WTC11 (cell line): Measurements from ENCODE around the gene ZFP69B. TPM values are rescaled to one million over a fixed set of nuclear protein-coding genes. Genes with fewer than 3 reads are reported as not detected.

ENCODE experiments used
- ATAC-seq: fragments of 200-7000 bp; cut with Tn5 transposase; 2 replicates; pipeline ENCODE4 v1.10.0; 2021; ENCODE audit warnings: mild to moderate bottlenecking, moderate library complexity
- CTCF ChIA-PET: fragments of 300-600 bp; sonication (Branson Sonifier 250); formaldehyde crosslinking; loops from one replicate; lab custom pipeline; 2021; ENCODE audit warnings: antibody characterized with exemption; lab: Charles Lee
- POLR2A ChIA-PET: fragments of 350-600 bp; sonication (Branson Sonifier 250); formaldehyde crosslinking; loops from one replicate; lab custom pipeline; 2021; ENCODE audit warnings: antibody characterized with exemption; lab: Charles Lee
- DNase-seq: peaks from one replicate; pipeline ENCODE4 v3.0.0; 2021; ENCODE audit warnings: low spot score
- H3K27ac Mint-ChIP-seq: 2 replicates; pipeline ENCODE4 v1.8.0; 2021; ENCODE audit warnings: mixed read lengths
- H3K27me3 Mint-ChIP-seq: 2 replicates; pipeline ENCODE4 v1.8.0; 2021; ENCODE audit warnings: low read depth, mild to moderate bottlenecking, moderate library complexity, mixed read lengths
- H3K36me3 Mint-ChIP-seq: 2 replicates; pipeline ENCODE4 v1.8.0; 2021; ENCODE audit warnings: mixed read lengths
- H3K4me1 Mint-ChIP-seq: 2 replicates; pipeline ENCODE4 v1.8.0; 2022; ENCODE audit warnings: mixed read lengths
- H3K4me3 Mint-ChIP-seq: 2 replicates; pipeline ENCODE4 v1.8.0; 2021; ENCODE audit warnings: mild to moderate bottlenecking, moderate library complexity, mixed read lengths
- H3K9me3 Mint-ChIP-seq: 2 replicates; pipeline ENCODE4 v1.8.0; 2021; ENCODE audit warnings: mixed read lengths
- EMX1 ChIP-seq: fragments of 250-450 bp; sonication (Bioruptor Pico); IDR thresholded peaks from 2 replicates; pipeline ENCODE4 v1.8.0; 2021; ENCODE audit warnings: mild to moderate bottlenecking
- ESRRA ChIP-seq: sonication (generic); formaldehyde crosslinking; IDR thresholded peaks from 2 replicates; pipeline ENCODE4 v1.8.1; 2022; ENCODE audit warnings: mild to moderate bottlenecking, missing genetic modification reagents, borderline replicate concordance
- ETV6 ChIP-seq: sonication (generic); formaldehyde crosslinking; IDR thresholded peaks from 2 replicates; pipeline ENCODE4 v1.8.1; 2022; ENCODE audit warnings: mild to moderate bottlenecking, missing genetic modification reagents
- FOXJ3 ChIP-seq: sonication (generic); formaldehyde crosslinking; IDR thresholded peaks from 2 replicates; pipeline ENCODE4 v1.9.0; 2021; ENCODE audit warnings: missing genetic modification reagents, mild to moderate bottlenecking, borderline replicate concordance
- MYBL2 ChIP-seq: sonication (generic); formaldehyde crosslinking; IDR thresholded peaks from 2 replicates; pipeline ENCODE4 v1.8.1; 2023; ENCODE audit warnings: mild to moderate bottlenecking, moderate library complexity, missing genetic modification reagents
- NFATC4 ChIP-seq: fragments of 250-450 bp; sonication (Bioruptor Pico); IDR thresholded peaks from 2 replicates; pipeline ENCODE4 v1.9.0; 2021; ENCODE audit warnings: mild to moderate bottlenecking
- NR1H2 ChIP-seq: sonication (generic); formaldehyde crosslinking; IDR thresholded peaks from 2 replicates; pipeline ENCODE4 v1.9.0; 2021; ENCODE audit warnings: mild to moderate bottlenecking, moderate library complexity, missing genetic modification reagents
- NR2C2 ChIP-seq: sonication (generic); formaldehyde crosslinking; IDR thresholded peaks from 2 replicates; pipeline ENCODE4 v1.8.0; 2022; ENCODE audit warnings: mild to moderate bottlenecking, missing genetic modification reagents
- PRRX2 ChIP-seq: fragments of 250-450 bp; sonication (Bioruptor Pico); IDR thresholded peaks from 2 replicates; pipeline ENCODE4 v1.8.0; 2021; ENCODE audit warnings: mild to moderate bottlenecking
- SMAD3 ChIP-seq: sonication (generic); formaldehyde crosslinking; IDR thresholded peaks from 2 replicates; pipeline ENCODE4 v1.8.0; 2022; ENCODE audit warnings: missing genetic modification reagents, mild to moderate bottlenecking, borderline replicate concordance
- TP53 ChIP-seq: sonication (generic); formaldehyde crosslinking; IDR thresholded peaks from 2 replicates; pipeline ENCODE4 v1.8.1; 2023; ENCODE audit warnings: mild to moderate bottlenecking, missing genetic modification reagents
- ZNF138 ChIP-seq: sonication (generic); formaldehyde crosslinking; conservative IDR thresholded peaks from 2 replicates; pipeline ENCODE4 v1.8.1; 2022; ENCODE audit warnings: mild to moderate bottlenecking, moderate library complexity, missing genetic modification reagents
- ZNF219 ChIP-seq: sonication (generic); formaldehyde crosslinking; IDR thresholded peaks from 2 replicates; pipeline ENCODE4 v1.8.0; 2023; ENCODE audit warnings: missing genetic modification reagents, mild to moderate bottlenecking, borderline replicate concordance
- ZNF396 ChIP-seq: fragments of 250-450 bp; sonication (Bioruptor Pico); IDR thresholded peaks from 2 replicates; pipeline ENCODE4 v1.8.0; 2021; ENCODE audit warnings: mild to moderate bottlenecking, moderate library complexity, borderline replicate concordance
- ZNF416 ChIP-seq: fragments of 250-450 bp; sonication (Bioruptor Pico); IDR thresholded peaks from 2 replicates; pipeline ENCODE4 v1.9.0; 2021; ENCODE audit warnings: mild to moderate bottlenecking, inconsistent platforms
- ZNF423 ChIP-seq: fragments of 250-450 bp; sonication (Bioruptor Pico); IDR thresholded peaks from 2 replicates; pipeline ENCODE4 v2.1.2; 2022; ENCODE audit warnings: mild to moderate bottlenecking, moderate library complexity
- total RNA-seq: library from RNA; stranded (reverse); gene quantifications from 3 replicates; pipeline ENCODE4 v1.2.3, GENCODE V29; 2021
- TF ChIP-seq, protein P1 (sequence below): sonication (generic); formaldehyde crosslinking; IDR thresholded peaks from 2 replicates; pipeline ENCODE4 v1.8.0; 2022; ENCODE audit warnings: mild to moderate bottlenecking, missing genetic modification reagents
- TF ChIP-seq, protein P2 (sequence below): sonication (generic); formaldehyde crosslinking; conservative IDR thresholded peaks from 2 replicates; pipeline ENCODE4 v1.8.1; 2023; ENCODE audit warnings: mild to moderate bottlenecking, low read depth, missing genetic modification reagents, moderate library complexity
- TF ChIP-seq, protein P3 (sequence below): sonication (generic); formaldehyde crosslinking; IDR thresholded peaks from 2 replicates; pipeline ENCODE4 v1.8.1; 2022; ENCODE audit warnings: missing genetic modification reagents, borderline replicate concordance
- TF ChIP-seq, protein P4 (sequence below): sonication (generic); formaldehyde crosslinking; IDR thresholded peaks from 2 replicates; pipeline ENCODE4 v1.8.1; 2023; ENCODE audit warnings: mild to moderate bottlenecking, missing genetic modification reagents
- TF ChIP-seq, protein P5 (sequence below): sonication (generic); formaldehyde crosslinking; IDR thresholded peaks from 2 replicates; pipeline ENCODE4 v1.8.1; 2023; ENCODE audit warnings: mild to moderate bottlenecking, missing genetic modification reagents, moderate library complexity
- TF ChIP-seq, protein P6 (sequence below): fragments of 250-450 bp; sonication (Bioruptor Pico); IDR thresholded peaks from 2 replicates; pipeline ENCODE4 v1.9.0; 2021; ENCODE audit warnings: moderate library complexity, mild to moderate bottlenecking, inconsistent platforms, borderline replicate concordance
- TF ChIP-seq, protein P7 (sequence below): sonication (generic); formaldehyde crosslinking; IDR thresholded peaks from 2 replicates; pipeline ENCODE4 v1.8.0; 2022; ENCODE audit warnings: missing genetic modification reagents
- TF ChIP-seq, protein P8 (sequence below): sonication (generic); formaldehyde crosslinking; IDR thresholded peaks from 2 replicates; pipeline ENCODE4 v1.8.1; 2022; ENCODE audit warnings: mild to moderate bottlenecking, moderate library complexity, missing genetic modification reagents

ZFP69B gene
- total RNA-seq, 1 experiment from 2014 or later: 8.2 TPM

DNA sequence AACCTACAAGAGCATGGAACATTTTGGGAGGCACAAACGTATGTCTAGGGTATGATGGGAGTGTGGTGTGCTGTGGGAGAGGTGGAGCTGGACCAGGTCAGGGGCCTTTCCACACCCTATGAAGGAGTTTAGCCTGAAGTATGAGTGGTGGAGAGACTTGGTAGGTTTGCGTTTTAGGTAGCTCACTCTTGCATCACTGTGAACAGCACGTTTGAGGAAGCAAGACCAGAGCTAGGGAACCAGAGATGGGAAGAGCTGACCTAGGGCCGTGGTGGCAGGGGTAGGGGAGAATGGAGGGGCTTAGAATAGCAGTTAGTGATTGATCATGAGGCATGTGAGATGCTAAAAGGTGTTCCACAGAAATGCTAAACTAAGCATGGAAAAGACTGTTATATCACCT is 25.1 kb upstream of the ZFP69B start:
- H3K9me3 Mint-ChIP-seq: no peaks in the 10 kb centered on the region
- no peak overlapping the region for H3K4me3 Mint-ChIP-seq
- no peaks in the 10 kb centered on the region; the same call in 1 of the 2 replicates for H3K27me3 Mint-ChIP-seq
- H3K36me3 Mint-ChIP-seq: no peaks in the 10 kb centered on the region
- CTCF ChIA-PET: interaction anchor here (1.0 to 3.0 kb wide), 5 partner anchors 13 to 281 kb away, joined by 4 to 11 read pairs (median 4); no protein-coding TSS in a partner anchor
- H3K4me1 Mint-ChIP-seq: no peaks in the 10 kb centered on the region
- TF ChIP-seq, protein P1, sequence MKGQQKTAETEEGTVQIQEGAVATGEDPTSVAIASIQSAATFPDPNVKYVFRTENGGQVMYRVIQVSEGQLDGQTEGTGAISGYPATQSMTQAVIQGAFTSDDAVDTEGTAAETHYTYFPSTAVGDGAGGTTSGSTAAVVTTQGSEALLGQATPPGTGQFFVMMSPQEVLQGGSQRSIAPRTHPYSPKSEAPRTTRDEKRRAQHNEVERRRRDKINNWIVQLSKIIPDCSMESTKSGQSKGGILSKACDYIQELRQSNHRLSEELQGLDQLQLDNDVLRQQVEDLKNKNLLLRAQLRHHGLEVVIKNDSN (CRISPR knock-in tag): no peak
- TF ChIP-seq, protein P2, sequence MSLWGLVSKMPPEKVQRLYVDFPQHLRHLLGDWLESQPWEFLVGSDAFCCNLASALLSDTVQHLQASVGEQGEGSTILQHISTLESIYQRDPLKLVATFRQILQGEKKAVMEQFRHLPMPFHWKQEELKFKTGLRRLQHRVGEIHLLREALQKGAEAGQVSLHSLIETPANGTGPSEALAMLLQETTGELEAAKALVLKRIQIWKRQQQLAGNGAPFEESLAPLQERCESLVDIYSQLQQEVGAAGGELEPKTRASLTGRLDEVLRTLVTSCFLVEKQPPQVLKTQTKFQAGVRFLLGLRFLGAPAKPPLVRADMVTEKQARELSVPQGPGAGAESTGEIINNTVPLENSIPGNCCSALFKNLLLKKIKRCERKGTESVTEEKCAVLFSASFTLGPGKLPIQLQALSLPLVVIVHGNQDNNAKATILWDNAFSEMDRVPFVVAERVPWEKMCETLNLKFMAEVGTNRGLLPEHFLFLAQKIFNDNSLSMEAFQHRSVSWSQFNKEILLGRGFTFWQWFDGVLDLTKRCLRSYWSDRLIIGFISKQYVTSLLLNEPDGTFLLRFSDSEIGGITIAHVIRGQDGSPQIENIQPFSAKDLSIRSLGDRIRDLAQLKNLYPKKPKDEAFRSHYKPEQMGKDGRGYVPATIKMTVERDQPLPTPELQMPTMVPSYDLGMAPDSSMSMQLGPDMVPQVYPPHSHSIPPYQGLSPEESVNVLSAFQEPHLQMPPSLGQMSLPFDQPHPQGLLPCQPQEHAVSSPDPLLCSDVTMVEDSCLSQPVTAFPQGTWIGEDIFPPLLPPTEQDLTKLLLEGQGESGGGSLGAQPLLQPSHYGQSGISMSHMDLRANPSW (CRISPR knock-in tag): no peak
- TF ChIP-seq NR2C2 (CRISPR knock-in tag) (no peak), PRRX2 (CRISPR knock-in tag) (no peak)
- DNase-seq (no peak), ATAC-seq (no peak)
- POLR2A ChIA-PET: no interaction called here
- H3K27ac Mint-ChIP-seq: no peak overlapping the region

DNA sequence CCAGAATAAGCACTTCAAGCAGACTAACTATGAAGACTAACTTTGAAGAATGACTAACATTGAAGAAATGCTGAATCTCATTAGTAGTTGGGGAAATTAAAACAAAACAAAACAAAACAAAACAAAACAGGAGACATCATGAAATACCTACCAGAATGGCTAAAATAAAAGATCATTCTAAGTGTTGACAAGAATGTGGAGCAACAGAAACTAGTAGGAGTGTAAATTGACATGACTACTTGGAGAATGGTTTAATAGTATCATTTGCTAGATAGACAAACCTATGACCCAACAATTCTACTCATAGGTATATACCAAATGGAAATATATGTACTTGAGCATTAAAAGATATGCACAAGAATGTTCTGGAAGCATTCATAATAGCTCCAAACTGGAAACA is 18.9 kb upstream of the ZFP69B start:
- Mint-ChIP-seq H3K27me3 (peaks cover 4% of the 10 kb centered on the region; the same call in 1 of the 2 replicates), H3K4me3 (no peak overlapping the region), H3K36me3 (no peaks in the 10 kb centered on the region), H3K27ac (no peak overlapping the region), H3K9me3 (no peaks in the 10 kb centered on the region), H3K4me1 (no peaks in the 10 kb centered on the region)
- ChIA-PET POLR2A (no interaction called here), CTCF (no interaction called here)
- ATAC-seq: no peak
- DNase-seq: no peak
- TF ChIP-seq ESRRA: no peak
- TF ChIP-seq ZNF416 (CRISPR knock-in tag): no peak
- no peak for TF ChIP-seq TP53 (CRISPR knock-in tag)
- no peak for TF ChIP-seq EMX1 (CRISPR knock-in tag)
- no peak for TF ChIP-seq NR1H2
- TF ChIP-seq, protein P3, sequence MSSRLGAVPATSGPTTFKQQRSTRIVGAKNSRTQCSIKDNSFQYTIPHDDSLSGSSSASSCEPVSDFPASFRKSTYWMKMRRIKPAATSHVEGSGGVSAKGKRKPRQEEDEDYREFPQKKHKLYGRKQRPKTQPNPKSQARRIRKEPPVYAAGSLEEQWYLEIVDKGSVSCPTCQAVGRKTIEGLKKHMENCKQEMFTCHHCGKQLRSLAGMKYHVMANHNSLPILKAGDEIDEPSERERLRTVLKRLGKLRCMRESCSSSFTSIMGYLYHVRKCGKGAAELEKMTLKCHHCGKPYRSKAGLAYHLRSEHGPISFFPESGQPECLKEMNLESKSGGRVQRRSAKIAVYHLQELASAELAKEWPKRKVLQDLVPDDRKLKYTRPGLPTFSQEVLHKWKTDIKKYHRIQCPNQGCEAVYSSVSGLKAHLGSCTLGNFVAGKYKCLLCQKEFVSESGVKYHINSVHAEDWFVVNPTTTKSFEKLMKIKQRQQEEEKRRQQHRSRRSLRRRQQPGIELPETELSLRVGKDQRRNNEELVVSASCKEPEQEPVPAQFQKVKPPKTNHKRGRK (CRISPR knock-in tag): no peak
- TF ChIP-seq ZNF396: no peak
- TF ChIP-seq, protein P4, sequence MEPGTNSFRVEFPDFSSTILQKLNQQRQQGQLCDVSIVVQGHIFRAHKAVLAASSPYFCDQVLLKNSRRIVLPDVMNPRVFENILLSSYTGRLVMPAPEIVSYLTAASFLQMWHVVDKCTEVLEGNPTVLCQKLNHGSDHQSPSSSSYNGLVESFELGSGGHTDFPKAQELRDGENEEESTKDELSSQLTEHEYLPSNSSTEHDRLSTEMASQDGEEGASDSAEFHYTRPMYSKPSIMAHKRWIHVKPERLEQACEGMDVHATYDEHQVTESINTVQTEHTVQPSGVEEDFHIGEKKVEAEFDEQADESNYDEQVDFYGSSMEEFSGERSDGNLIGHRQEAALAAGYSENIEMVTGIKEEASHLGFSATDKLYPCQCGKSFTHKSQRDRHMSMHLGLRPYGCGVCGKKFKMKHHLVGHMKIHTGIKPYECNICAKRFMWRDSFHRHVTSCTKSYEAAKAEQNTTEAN: no peak
- TF ChIP-seq FOXJ3 (CRISPR knock-in tag): no peak
- TF ChIP-seq SMAD3 (CRISPR knock-in tag): no peak
- TF ChIP-seq ETV6 (CRISPR knock-in tag): no peak
- no peak for TF ChIP-seq ZNF423 (CRISPR knock-in tag)
- TF ChIP-seq, protein P5, sequence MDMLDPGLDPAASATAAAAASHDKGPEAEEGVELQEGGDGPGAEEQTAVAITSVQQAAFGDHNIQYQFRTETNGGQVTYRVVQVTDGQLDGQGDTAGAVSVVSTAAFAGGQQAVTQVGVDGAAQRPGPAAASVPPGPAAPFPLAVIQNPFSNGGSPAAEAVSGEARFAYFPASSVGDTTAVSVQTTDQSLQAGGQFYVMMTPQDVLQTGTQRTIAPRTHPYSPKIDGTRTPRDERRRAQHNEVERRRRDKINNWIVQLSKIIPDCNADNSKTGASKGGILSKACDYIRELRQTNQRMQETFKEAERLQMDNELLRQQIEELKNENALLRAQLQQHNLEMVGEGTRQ (CRISPR knock-in tag): no peak
- TF ChIP-seq, protein P6, sequence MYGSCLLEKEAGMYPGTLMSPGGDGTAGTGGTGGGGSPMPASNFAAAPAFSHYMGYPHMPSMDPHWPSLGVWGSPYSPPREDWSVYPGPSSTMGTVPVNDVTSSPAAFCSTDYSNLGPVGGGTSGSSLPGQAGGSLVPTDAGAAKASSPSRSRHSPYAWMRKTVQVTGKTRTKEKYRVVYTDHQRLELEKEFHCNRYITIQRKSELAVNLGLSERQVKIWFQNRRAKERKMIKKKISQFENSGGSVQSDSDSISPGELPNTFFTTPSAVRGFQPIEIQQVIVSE (CRISPR knock-in tag): no peak
- TF ChIP-seq, protein P7, sequence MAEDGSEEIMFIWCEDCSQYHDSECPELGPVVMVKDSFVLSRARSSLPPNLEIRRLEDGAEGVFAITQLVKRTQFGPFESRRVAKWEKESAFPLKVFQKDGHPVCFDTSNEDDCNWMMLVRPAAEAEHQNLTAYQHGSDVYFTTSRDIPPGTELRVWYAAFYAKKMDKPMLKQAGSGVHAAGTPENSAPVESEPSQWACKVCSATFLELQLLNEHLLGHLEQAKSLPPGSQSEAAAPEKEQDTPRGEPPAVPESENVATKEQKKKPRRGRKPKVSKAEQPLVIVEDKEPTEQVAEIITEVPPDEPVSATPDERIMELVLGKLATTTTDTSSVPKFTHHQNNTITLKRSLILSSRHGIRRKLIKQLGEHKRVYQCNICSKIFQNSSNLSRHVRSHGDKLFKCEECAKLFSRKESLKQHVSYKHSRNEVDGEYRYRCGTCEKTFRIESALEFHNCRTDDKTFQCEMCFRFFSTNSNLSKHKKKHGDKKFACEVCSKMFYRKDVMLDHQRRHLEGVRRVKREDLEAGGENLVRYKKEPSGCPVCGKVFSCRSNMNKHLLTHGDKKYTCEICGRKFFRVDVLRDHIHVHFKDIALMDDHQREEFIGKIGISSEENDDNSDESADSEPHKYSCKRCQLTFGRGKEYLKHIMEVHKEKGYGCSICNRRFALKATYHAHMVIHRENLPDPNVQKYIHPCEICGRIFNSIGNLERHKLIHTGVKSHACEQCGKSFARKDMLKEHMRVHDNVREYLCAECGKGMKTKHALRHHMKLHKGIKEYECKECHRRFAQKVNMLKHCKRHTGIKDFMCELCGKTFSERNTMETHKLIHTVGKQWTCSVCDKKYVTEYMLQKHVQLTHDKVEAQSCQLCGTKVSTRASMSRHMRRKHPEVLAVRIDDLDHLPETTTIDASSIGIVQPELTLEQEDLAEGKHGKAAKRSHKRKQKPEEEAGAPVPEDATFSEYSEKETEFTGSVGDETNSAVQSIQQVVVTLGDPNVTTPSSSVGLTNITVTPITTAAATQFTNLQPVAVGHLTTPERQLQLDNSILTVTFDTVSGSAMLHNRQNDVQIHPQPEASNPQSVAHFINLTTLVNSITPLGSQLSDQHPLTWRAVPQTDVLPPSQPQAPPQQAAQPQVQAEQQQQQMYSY (CRISPR knock-in tag): no peak
- TF ChIP-seq, protein P8, sequence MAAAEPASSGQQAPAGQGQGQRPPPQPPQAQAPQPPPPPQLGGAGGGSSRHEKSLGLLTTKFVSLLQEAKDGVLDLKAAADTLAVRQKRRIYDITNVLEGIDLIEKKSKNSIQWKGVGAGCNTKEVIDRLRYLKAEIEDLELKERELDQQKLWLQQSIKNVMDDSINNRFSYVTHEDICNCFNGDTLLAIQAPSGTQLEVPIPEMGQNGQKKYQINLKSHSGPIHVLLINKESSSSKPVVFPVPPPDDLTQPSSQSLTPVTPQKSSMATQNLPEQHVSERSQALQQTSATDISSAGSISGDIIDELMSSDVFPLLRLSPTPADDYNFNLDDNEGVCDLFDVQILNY: no peak
- TF ChIP-seq MYBL2 (CRISPR knock-in tag): no peak
- TF ChIP-seq ZNF138: no peak
- TF ChIP-seq NFATC4 (CRISPR knock-in tag): no peak
- TF ChIP-seq ZNF219 (CRISPR knock-in tag): no peak
- TF ChIP-seq, all 79 proteins: peak for 0
